ENCODE data around the gene HOXA6. TPM values are rescaled to one million over a fixed set of nuclear protein-coding genes. Genes with fewer than 3 reads are reported as not detected.

The HOXA6 gene
- total RNA-seq, 1 experiment from 2014 or later, result 0.65 TPM

- BruUV-seq (replicated peaks), result no TSS peak
- Histone ChIP-seq H3K9me3 (ENCODE audit: insufficient read depth, low read depth) (no peaks in the 10 kb centered on the region), H3K4me2 (no peak overlapping the region), H2AFZ (no peak overlapping the region), H3K27me3 (ENCODE audit: insufficient read depth, low read depth) (no peaks in the 10 kb centered on the region), H3K9me2 (ENCODE audit: insufficient read depth) (no peaks in the 10 kb centered on the region), H3F3A (ENCODE audit: insufficient read depth, low read depth) (peaks cover 26% of the 10 kb centered on the region), H3K36me3 (ENCODE audit: low read depth) (no peaks in the 10 kb centered on the region), H3K27ac (no peak overlapping the region), H4K20me1 (ENCODE audit: insufficient read depth) (no peaks in the 10 kb centered on the region), H3K4me3 (no peak overlapping the region), H3K79me2 (ENCODE audit: low read depth) (no peaks in the 10 kb centered on the region), H3K4me1 (replicated peaks; ENCODE audit: insufficient read depth) (peaks cover 12% of the 10 kb centered on the region)
- ChIA-PET POLR2A (ENCODE audit: unreplicated experiment) (interaction anchor here (0.5 kb wide), 1 partner anchor 863 kb away, joined by 3 read pairs; no protein-coding TSS in a partner anchor), CTCF (interaction anchor here (0.9 to 1.3 kb wide), 2 partner anchors 10 to 876 kb away, joined by 3 to 6 read pairs; no protein-coding TSS in a partner anchor)
- TF ChIP-seq EZH2 (IDR thresholded peaks at IDR 0.05; ENCODE audit: low read depth) (no peak), CTCF (conservative IDR thresholded peaks at IDR 0.05) (no peak)
- DNase-seq, result no peak
- intact Hi-C loops (cut with micrococcal nuclease; ENCODE audit: unreplicated experiment), result no loop called here
These were observed 38.5 kb upstream of the HOXA6 start for GRCh38 chr7:27185854-27186667.

GRCh38 chr7:27185013-27185853 lies 37.7 kb upstream of the HOXA6 start, which contains the start of gene HOXA11:
Gene HOXA11 (minus strand): TSS chr7:27185232. CDS start chr7:27185144, 88 bp downstream.
- Histone ChIP-seq H3K27me3 (ENCODE audit: insufficient read depth, low read depth) (no peaks in the 10 kb centered on the region), H3K27ac (no peak within 1 kb of the TSS), H3K9me2 (ENCODE audit: insufficient read depth) (no peaks in the 10 kb centered on the region), H3K9me3 (ENCODE audit: insufficient read depth, low read depth) (no peaks in the 10 kb centered on the region), H3K36me3 (ENCODE audit: low read depth) (no peaks in the 10 kb centered on the region), H3K4me3 (peak within 1 kb of the TSS; percentile 86), H4K20me1 (ENCODE audit: insufficient read depth) (no peaks in the 10 kb centered on the region), H3K79me2 (ENCODE audit: low read depth) (no peaks in the 10 kb centered on the region), H2AFZ (peak within 1 kb of the TSS; percentile 100), H3F3A (ENCODE audit: insufficient read depth, low read depth) (peaks cover 26% of the 10 kb centered on the region), H3K4me2 (peak within 1 kb of the TSS; percentile 94), H3K4me1 (replicated peaks; ENCODE audit: insufficient read depth) (peaks cover 12% of the 10 kb centered on the region)
- intact Hi-C loops (cut with micrococcal nuclease; ENCODE audit: unreplicated experiment), result no loop called here
- POLR2A ChIA-PET (ENCODE audit: unreplicated experiment), result no interaction called here
- no TSS peak for BruUV-seq (replicated peaks)
- CTCF ChIA-PET, result interaction anchor here (0.6 to 0.8 kb wide), 2 partner anchors 14 to 134 kb away, joined by 3 read pairs; no protein-coding TSS in a partner anchor
- no peak for DNase-seq
- no peak for TF ChIP-seq EZH2 (IDR thresholded peaks at IDR 0.05; ENCODE audit: low read depth)

GRCh38 chr7:27184337-27185012 lies 36.9 kb upstream of the HOXA6 start:
- Histone ChIP-seq H4K20me1 (ENCODE audit: insufficient read depth) (no peaks in the 10 kb centered on the region), H3K27me3 (ENCODE audit: insufficient read depth, low read depth) (no peaks in the 10 kb centered on the region), H2AFZ (peak overlapping the region; percentile 100), H3K79me2 (ENCODE audit: low read depth) (no peaks in the 10 kb centered on the region), H3K9me3 (ENCODE audit: insufficient read depth, low read depth) (no peaks in the 10 kb centered on the region), H3K4me1 (replicated peaks; ENCODE audit: insufficient read depth) (peaks cover 12% of the 10 kb centered on the region), H3K36me3 (ENCODE audit: low read depth) (no peaks in the 10 kb centered on the region), H3F3A (ENCODE audit: insufficient read depth, low read depth) (peaks cover 26% of the 10 kb centered on the region), H3K4me2 (peak overlapping the region; percentile 94), H3K27ac (no peak overlapping the region), H3K9me2 (ENCODE audit: insufficient read depth) (no peaks in the 10 kb centered on the region), H3K4me3 (peak overlapping the region; percentile 86)
- intact Hi-C loops (cut with micrococcal nuclease; ENCODE audit: unreplicated experiment), result loop anchor here (5.0 kb wide), 1 partner anchor 1292 kb away; no protein-coding TSS in a partner anchor
- ChIA-PET POLR2A (ENCODE audit: unreplicated experiment) (no interaction called here), CTCF (interaction anchor here (0.6 to 0.8 kb wide), 2 partner anchors 14 to 133 kb away, joined by 3 read pairs; no protein-coding TSS in a partner anchor)
- no peak for TF ChIP-seq CTCF (conservative IDR thresholded peaks at IDR 0.05)
- no peak for TF ChIP-seq EZH2 (IDR thresholded peaks at IDR 0.05; ENCODE audit: low read depth)
- BruUV-seq (replicated peaks), result TSS peak; percentile 50
- DNase-seq, result peak; percentile 52 to 54
